ENCODE data around the gene ASB15.

ASB15 gene

GRCh38 chr7:123663200-123663599, 61.6 kb downstream of the ASB15 start:
- no peak for DNase-seq (ENCODE audit: low spot score)

- no peak for DNase-seq (ENCODE audit: low spot score)
Measured at GRCh38 chr7:123665157-123665556, 63.5 kb downstream of the ASB15 start.

- DNase-seq (ENCODE audit: low spot score), result no peak
Measured at GRCh38 chr7:123665896-123666295, 64.3 kb downstream of the ASB15 start.

GRCh38 chr7:123666492-123666891, 64.9 kb downstream of the ASB15 start:
- DNase-seq (ENCODE audit: low spot score), result no peak

- DNase-seq (ENCODE audit: low spot score), result no peak
Measured at GRCh38 chr7:123669485-123669884, 67.9 kb downstream of the ASB15 start.

GRCh38 chr7:123673137-123673732, 71.6 kb downstream of the ASB15 start:
- DNase-seq (ENCODE audit: low spot score), result no peak

- DNase-seq (ENCODE audit: low spot score), result no peak
Measured at GRCh38 chr7:123673752-123674398, 72.3 kb downstream of the ASB15 start.

GRCh38 chr7:123674399-123675180, 73.0 kb downstream of the ASB15 start:
- DNase-seq (ENCODE audit: low spot score), result no peak

GRCh38 chr7:123675181-123675473, 73.5 kb downstream of the ASB15 start:
- DNase-seq (ENCODE audit: low spot score), result no peak

- no peak for DNase-seq (ENCODE audit: low spot score)
Measured at GRCh38 chr7:123677061-123677715, 75.6 kb downstream of the ASB15 start.

- DNase-seq (ENCODE audit: low spot score), result no peak
Measured at GRCh38 chr7:123679614-123680013, 78.0 kb downstream of the ASB15 start.

GRCh38 chr7:123680580-123680979, 79.0 kb downstream of the ASB15 start:
- DNase-seq (ENCODE audit: low spot score), result no peak

GRCh38 chr7:123681561-123681960, 79.9 kb downstream of the ASB15 start:
- no peak for DNase-seq (ENCODE audit: low spot score)

GRCh38 chr7:123682690-123683089, 81.1 kb downstream of the ASB15 start:
- peak; percentile 17 for DNase-seq (ENCODE audit: low spot score)

GRCh38 chr7:123687161-123687560, 85.5 kb downstream of the ASB15 start:
- no peak for DNase-seq (ENCODE audit: low spot score)

GRCh38 chr7:123687727-123688126, 86.1 kb downstream of the ASB15 start:
- no peak for DNase-seq (ENCODE audit: low spot score)
